T-helper 9 cell (primary cell): Measurements from ENCODE around the gene HECW1.

ENCODE experiments used
- DNase-seq: peaks from one replicate; pipeline ENCODE4 v3.0.0-alpha.2; 2020

The HECW1 gene

DNA sequence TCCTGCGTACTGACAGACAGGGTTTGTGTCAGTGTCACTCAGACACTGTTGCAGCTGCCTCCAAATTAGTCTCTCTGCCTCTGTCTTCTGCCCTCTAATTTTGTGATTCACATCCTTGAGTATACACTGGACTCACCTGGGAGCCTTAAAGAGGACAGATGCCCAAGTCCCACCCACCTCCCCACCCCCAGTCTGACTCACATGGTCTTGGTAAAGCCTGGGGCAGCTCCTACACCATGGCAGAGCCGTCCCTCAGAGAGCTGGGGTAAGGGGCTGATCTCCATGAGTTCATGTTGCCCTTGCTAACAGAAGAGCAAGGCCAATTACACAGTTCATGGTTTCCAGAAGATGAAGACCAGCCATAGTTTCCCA is 272.8 kb downstream of the HECW1 start:
- no peak for DNase-seq

DNA sequence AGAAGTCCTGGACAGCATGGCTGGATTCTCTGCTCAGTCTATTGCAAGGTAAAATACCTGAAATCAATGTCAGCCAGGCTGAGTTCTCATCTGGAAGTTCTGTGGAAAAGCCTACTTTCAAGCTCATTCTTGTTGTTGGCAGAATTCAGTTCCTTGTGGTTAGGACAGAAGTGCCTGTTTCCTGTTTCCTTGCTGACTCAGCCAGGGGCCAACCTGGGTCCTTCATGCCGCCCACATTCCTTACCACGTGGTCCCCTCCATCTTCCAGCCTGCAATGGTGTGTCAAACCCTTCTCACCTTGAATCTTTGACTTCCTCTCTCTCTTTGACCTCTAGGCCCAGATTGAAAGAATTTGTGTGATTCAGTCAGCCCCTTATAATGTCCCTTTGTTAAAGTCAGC is 273.4 kb downstream of the HECW1 start:
- DNase-seq: no peak

DNA sequence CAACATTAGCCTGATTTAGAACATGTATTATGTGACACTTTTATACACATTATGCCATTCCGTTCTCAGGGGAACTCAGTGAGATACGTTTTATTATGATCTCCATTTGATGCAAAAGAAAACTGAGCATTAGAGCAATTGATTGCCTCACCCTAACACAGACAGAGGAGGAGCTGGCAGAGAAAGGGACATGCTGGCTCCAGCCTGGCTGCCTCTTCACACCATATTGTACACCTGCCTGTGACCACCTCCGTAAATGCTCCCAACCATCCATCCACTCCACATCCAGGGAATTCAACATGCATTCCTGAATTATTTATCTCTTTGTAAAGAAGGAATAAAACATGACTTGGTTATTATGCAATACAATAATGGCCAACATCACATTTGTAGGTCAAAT is 275.5 kb downstream of the HECW1 start:
- no peak for DNase-seq

DNA sequence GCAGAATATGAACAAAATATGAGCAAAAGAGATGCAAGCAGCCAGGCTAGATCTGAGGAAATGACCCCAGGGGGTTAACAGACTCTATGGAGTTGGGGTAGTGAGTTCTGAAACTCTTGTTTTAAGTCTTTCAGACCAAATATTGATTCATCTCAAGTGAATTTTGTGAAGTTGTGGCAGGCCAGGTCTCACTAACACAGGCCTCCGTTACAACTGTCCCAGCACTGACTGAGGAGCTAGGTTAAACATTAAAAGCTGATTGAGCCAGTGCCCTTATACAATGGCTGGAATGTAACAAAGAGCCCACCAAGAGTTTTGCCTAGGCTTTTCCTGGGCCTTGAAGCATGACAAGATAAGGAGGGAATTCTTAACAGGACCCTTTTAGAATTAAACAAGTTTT is 278.1 kb downstream of the HECW1 start:
- DNase-seq: no peak

DNA sequence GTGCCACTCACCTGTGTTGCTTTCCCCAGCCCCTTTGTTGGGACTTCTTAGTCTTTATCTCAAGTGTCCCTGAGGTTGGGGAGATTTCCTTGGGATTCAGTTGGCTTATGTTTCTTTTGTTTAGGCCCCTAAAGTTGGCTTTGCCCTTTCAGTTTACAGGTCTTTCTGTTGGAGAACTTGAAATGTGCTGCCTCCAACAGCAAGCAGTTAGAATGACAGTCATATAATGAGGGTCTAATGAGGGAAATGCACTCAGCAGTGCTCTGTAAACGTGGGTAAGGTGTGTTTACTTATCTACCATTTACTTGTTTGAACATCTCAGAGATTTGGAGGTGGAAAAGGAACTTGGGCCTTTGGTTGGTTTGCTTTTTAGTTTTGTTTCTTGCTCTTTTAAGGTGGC is 279.1 kb downstream of the HECW1 start:
- DNase-seq: no peak

DNA sequence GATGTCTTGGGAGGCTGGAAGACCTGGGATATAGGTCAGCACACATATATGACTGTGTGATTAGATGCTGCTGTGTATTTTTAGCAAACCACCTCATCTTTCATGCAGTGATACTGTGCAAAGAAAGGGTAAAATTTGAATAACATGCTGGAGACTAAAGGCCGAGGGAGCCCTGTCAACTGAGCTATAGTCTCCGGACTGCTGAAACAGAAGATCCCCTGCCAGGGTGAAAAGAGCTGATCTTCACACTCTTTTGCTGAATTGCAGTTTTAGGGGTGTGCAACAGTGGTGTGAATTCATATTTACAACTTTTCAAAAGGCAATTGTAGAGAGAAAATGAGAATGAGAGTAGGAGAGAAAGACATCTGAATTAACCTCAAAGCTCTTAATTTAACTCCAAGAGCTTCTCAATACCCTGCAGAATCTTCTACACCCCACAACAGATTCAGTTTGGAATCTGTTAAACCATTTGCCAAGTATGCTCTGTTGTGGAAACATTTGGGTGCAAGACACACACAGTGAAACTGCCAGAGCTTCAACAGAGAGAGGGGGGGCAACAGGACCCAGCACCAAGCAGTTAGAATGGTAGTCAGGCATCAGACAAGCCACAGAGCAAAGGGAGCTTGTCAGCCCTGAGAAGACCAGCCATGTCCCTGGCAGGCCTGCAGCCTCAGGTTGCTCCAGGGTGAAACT is 280.3 kb downstream of the HECW1 start:
- no peak for DNase-seq

DNA sequence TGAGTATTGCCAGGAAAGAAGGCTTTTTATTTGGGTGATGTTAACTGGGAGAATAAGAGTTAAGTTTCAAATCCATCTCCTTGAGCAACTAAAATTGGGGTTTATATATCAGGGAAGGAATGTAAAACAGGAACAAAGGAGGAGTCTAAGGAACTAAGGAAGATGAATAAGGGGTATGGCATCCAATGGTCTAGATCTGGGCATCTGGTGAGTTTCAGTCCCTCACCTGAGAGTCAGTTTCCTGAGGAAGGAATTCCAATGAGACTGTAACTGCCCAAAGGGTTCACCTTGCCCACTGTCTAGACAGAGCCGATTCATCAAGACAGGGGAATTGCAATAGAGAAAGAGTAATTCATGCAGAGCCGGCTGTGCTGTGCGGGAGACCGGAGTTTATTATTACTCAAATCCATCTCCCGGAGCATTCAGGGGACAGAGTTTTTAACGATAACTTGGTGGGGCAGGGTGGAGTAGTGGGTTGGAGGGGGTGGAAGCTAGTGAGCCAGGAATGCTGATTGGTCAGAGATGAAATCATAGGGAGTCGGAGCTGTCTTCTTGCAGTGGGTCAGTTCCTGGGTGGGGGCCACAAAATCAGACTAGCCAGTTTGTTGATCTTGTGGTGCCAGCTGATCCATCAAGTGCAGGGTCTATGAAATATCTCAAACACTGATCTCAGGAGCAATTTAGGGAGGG is 282.1 kb downstream of the HECW1 start:
- no peak for DNase-seq

DNA sequence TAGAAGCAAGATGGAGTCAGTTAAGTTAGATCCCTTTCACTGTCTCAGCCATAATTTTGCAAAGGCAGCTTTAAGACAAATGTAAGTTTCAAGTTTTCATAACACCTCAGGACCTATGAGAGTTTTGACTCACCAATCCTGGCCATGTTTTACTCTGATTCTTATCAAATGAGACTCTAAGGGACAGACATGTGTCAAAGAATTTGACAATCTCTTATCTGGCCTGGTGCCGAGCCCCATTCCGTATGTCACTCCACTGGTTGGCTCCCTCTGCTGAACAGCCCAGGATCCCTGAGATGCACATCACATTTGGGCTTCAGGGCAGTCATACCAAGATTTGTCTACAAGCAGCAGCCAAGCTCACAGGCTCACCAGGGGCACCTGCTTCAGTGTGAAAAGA is 282.9 kb downstream of the HECW1 start:
- DNase-seq: no peak

DNA sequence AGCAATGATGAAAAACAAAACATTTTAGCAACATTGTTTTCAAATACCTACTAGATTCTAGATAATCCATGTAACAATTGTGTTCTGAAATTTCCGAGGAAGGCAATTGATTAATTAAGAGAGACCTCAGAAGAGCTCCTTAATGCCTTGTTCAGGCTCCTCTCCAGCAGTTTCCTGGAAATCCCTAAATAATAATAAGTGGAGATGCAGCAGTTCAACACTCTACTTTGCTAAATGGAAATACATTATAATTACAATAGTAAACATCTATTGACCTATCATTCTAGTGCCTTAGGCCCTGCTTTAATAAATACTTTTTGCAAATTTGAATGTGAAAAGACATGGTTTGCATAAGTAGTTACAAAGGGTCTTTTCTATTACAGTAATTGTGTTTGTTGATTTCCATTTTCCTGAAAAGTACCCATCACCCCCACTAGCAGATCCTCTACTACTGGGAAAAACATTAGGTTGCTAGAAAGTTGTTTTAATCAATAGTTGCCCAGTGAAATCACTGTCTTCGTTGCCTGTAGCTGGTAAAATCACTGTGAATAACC is 283.8 kb downstream of the HECW1 start:
- DNase-seq: no peak

DNA sequence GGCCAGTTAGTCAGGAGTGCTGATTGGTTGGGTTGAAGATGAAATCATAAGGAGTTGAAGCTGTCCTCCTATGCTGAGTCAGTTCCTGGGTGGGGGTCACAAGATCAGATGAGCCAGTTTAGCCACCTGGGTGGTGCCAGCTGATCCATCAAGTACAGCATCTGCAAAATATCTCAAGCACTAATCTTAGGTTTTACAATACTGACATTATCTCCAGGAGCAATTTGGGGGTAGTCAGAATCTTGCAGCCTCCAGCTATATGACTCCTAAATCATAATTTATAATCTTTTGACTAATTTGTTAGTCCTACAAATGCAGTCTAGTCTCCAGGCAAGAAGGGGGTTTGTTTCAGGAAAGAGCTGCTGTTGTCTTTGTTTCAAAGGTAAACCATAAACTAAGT is 286.4 kb downstream of the HECW1 start:
- no peak for DNase-seq

DNA sequence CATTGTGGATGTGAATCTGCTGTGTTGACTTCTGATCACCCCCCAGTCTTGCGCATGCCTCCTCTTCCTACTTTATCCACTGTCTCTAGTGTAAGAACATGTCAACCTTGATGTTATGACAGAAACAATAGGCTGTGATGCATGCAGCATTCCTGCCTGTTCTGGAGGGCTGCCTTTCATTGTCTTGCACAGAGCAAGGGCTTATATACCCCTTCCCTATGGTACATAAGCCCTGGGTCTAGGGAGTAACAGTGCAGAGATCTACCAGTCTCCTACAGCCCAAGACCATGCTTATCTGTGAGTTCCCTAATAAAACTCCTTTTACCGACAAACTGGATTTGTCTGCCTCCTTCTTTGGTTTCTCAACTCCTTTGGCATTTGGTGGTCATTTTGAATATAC is 293.5 kb downstream of the HECW1 start:
- no peak for DNase-seq

DNA sequence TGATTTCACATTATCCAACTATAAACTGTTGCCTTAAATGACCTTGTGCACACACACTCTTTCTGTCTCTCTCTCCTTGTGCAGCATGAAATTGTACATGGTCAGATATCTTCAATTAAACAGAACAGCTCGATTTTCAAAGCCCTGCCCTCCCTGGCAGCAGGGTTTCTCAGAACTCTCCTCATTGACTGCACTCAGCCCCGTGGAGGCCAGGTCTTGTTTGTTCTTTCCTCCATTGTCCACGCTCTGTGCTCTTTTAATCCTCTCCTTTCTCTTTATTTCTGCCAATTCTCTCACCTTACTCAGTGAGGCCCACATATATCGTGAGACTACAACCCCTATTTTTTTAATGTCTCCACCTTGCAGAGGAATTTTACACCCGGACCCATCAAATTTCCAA is 294.5 kb downstream of the HECW1 start:
- DNase-seq: no peak

DNA sequence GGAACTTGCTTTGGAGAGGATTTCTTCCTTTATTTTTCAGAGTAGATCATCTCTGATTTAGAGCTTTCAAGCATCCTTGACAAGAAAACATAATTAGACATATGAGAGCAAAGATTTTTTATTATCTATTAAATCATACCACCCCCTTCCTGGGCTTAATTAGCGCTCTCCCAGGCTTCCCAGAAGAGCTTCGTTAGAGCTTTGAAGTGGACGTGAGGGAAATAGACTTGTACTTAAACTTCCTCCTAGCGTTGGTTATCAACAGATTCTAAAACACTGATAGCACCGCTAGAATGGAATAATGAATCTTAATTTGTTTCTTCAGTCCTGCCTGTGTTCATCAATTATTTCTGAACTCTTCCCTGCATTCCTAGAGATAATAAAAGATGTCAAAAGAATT is 296.5 kb downstream of the HECW1 start:
- DNase-seq: no peak

DNA sequence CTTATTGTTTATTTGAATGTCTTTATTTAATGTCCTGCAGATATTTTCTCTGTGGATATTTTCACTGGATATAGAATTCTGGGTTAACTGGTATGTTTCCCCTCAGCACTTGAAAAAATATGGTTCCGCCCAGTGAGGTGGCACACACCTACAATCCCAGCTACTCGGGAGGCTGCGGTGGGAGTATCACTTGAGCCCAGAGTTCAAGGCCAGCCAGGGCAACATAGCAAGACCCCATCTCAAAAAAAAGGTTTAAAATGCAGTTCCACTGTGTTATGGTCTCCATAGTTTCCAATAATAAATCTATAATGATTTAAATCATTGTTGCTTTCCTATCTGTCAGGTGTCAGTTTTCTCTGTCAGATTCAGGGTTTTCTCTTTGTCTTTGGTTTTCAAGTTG is 305.0 kb downstream of the HECW1 start:
- no peak for DNase-seq

DNA sequence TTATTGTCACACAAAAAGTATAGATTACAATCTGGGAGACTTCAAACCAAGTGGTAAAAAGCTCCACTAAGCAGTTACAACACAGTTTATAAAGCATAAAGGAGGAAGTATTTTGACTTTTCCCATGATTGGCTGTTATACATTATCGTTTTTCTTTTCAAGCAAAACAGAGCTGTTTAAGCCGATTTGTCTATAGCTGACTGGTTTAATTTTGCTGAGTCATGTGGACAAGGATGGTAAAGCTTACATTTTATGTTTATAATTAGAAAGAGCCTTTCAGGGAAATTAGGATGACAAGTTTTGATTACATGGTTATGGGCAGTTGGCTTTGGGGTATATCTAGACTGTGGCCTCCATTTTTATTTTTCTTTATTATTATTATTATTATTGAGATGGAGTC is 318.0 kb downstream of the HECW1 start:
- no peak for DNase-seq

DNA sequence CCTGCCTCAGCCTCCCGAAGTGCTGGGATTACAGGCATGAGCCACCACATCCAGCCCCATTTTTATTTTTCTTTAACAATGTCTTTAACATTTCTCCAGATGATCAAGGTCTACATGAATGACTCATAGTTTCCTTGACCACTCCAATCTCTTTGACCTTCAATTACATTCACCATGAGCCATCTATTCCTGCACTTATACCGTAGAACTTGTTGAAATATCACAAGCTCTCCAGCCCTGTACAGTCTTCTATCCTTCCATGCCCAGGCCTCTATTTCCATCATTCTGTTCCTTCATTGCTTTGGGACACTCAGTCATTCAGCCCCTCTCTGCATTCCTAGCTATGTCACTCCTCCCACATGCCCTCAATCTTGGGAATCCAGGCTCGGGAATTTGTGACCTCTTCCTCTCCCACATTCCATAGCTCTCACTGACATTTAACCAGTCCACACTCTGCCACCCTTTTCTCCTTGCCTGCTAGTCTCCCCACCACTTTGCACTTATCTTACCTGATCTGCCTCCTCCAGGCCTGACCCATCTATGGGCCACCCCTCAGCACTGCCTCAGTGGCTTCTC is 318.7 kb downstream of the HECW1 start:
- DNase-seq: no peak

DNA sequence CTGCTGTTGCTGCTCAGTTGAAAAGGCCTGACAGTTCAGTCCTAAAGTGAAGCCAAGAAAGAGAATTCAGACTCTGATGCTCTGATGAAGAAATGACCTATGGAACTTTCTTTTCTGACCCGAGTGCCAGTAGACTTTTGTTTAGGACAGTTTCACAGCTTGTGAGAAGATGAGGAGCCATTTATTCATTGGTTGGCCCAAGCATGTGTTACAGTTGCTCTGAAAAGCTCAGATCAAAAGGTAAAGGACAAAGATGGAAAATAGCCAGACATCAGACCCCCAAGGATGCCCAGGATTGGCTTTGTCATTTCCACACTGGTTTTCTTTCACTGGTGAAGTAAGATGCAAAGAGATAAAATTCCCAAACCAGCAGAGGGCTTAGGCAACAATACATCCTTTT is 321.2 kb downstream of the HECW1 start:
- no peak for DNase-seq

DNA sequence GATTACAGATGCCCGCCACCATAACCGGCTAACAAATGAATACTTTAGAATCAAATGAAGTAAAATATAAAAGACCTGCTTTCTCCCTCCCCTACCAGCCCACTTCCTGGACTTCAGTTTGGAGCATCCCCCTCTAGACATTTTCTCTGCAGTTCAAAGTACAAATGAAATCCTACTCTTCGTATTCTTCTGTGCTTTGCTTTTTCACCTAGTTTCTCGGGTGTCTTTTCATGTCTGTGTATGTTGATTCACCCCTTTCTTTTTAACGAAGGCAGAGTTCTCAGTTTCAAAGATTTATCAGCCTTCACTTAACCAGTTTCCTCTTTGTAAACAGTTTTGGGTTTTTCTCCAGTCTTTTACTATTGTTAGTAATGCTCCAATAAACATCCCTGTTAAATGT is 324.6 kb downstream of the HECW1 start:
- DNase-seq: no peak

DNA sequence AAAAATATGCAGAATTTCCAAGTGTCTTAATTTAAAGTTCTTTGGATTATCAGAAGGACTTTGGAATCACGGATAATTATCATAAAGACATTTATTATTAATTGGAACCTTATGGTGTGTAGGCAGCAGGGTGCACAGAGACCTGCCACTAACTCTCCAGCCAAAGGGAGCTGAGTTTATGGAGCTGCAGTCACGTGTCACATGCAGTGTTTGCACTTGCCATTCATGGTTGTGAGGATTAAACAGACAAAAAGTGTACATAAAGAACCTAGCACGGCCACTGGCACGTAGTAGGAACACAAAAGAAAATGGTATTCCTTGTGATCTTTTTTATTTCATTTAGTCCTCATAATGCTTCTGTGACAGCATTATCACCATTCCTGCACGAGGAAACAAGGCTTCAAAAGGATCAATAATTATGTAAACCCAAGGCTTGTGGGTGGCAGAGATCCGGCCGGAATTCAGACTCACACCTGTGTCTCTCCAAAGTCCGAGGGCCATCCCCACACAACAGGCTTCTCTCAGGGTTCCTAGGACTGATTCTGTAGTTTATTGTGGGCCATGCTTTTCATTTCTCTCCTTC is 326.5 kb downstream of the HECW1 start:
- DNase-seq: no peak

DNA sequence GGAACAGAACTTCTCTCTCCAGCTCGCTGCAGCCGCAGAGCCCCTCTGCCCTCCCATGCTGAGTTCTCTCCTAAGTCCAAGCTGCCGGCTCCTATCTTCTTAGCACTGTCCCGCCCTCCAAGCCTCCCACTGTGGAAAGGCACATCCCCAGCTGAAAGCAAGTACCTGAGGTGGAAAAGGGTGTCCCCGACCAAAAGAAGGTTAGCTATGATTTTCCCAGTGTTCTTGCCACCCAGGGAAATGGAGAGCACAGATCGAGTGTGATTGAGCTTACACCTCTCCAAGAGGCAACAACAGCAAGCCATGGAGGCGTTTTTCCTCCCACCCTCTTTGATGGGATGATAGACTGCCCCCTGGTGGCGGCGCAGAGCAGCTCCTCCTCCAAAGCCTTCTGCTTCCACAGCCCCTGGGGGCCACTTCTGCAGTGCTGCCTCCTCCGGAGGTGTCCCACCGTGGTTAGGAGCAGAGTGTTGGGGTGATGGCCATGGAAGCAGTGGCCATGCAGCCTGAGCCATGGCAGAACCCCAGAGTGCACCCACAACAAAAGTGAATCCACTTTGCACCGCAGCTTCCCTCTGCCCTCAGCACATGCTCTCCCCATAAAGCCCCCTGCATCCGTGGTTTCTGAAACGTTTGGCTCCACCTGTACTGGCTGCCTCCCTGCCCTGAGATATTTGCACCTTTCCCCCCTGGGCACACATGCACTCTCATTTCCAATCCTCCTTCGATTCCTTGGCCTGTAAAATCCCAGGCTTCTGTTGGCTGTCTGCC is 327.4 kb downstream of the HECW1 start:
- peak; percentile 37 for DNase-seq

DNA sequence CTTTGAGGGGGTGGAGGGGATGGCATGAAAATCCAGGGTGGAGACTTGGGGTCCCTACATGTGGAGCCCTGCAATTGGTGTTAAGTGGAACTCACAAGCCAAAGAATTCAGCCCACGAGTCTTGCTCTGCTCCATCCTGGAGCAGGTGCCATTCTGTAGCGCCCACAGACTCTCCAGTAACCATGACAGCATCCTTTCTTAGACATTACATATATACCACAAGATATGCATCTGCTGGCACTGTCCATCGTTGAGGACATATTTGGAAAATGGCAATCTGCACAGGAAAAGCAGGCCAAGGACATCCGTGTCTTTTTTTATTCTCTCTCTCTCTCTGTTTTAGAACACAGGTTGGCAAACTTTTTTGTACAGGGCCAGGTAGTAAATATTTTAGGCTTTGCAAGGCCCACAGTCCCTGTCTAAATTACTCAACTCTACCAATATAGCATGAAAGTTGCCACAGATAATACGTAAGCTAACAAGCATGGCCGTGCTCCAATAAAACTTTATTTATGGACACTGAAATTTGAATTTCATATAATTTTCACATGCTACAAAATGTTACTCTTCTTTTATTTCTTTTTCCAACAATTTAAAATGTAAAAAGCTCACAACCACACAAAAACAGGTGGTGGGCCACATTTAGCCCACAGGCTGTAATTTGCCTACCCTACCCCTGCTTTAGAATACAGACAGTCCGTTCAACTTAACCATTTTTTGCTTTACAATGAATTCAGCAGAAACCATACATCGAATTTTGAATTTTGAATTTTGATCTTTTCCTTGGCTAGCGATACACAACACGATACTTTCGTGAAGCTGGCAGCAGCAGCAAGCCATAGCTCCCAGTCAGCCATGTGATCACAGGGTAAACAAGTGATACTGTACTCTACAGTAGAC is 329.0 kb downstream of the HECW1 start:
- no peak for DNase-seq

DNA sequence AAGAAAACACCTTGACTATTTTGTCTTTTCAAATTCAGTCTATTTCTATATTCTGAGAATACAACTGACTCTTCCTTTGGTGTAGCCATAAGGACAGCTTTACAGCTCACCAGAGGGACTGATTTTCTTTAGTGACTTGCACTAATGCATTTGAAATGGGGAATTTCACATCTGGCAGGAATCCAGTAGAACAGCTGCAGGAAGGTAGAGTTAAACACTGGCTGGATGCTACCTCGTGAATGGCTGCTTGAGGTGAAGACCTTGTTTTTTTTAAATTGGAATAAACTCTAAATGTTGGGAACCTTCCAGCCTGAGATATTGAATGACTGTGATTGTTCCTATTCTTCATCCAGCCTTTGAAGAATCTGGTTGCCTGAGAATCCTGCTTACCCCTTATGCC is 330.9 kb downstream of the HECW1 start:
- DNase-seq: no peak
